NCI-H1105 (cell line): ENCODE measurements around the gene VGF.
A peak's percentile ranks its signal among the peaks of the same experiment; 100 is the strongest.

Experiments used
- DNase-seq: peaks from one replicate; lab custom pipeline; 2025; lab: John Stamatoyannopoulos, UW

The VGF gene

GRCh38 chr7:101185258-101185839, 20.0 kb upstream of the VGF start:
- DNase-seq: no peak

GRCh38 chr7:101180130-101180755, 14.9 kb upstream of the VGF start, which contains the start of gene NAT16:
Gene NAT16, minus strand, starts transcription at chr7:101180293. Its CDS starts 5,486 bp downstream, at chr7:101174807.
- no peak for DNase-seq

- DNase-seq: no peak
Observed at GRCh38 chr7:101179713-101180112, 14.3 kb upstream of the VGF start.

DNA sequence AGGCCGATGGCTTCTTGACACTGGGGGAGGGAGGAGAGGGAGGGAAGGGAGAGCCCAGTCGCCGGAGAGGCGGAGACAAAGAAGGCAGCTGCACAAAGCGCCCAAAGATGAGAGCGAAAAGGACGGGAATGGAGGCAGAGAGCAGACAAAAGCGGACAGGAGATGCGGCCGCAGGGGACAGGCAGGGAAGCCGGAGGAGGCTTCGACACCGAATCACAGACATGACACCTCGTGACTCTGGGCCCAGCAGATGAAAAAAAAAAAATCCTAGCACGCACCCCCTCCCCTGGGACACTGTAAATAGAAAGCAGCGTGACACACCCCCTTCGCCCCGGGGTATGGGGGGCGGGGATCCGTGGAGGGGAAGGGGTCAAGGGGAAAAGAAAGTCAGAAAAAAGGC, 13.7 kb upstream of the VGF start:
- DNase-seq: peak; percentile 37

DNA sequence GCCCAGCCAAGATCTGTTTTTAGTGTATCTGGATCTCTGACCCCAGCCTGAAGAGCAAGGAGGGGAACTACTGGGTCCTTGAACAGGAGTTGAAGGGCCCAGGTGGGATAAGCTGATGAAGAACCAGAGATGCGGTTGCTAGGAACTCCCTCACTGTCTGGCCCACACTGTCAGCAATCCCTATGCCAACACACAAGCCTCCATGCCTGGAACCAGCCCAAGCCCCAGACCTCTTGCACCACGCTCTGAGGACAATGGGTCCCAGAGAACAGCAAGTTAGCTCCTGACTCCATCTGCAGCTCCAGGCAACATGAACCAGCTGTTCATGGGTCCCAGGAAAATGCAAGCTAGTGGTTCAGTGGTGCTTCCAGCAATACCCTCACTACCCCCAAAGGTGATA, 12.3 kb upstream of the VGF start:
- DNase-seq: no peak

GRCh38 chr7:101175664-101176063, 10.3 kb upstream of the VGF start:
- DNase-seq: no peak

DNA sequence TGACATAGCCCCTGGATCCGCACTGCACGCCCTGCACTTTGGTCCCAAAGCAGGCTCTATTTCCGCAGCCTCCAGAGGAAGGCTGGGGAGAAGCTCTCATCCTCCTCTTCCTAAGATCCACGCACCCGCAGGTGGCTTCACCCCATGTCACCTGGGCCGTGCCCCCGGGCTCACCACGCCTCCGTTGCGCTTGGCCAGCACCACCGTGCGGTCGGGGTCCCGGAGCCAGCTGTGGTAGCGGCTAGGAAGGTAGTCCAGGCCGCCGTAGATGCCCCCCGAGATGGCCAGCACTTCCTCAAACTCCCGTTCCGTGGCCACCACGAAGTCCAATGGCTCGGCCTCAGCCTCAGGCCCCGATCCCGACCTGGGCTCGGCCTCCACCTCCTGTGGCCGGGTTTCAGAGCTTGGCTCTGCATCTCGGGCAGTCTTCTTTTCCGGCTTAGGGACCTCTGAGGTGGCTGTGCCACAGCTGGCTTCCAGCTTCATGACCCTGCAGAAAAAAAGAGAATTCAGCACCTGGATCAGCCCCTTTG, 9.0 kb upstream of the VGF start:
- no peak for DNase-seq

DNA sequence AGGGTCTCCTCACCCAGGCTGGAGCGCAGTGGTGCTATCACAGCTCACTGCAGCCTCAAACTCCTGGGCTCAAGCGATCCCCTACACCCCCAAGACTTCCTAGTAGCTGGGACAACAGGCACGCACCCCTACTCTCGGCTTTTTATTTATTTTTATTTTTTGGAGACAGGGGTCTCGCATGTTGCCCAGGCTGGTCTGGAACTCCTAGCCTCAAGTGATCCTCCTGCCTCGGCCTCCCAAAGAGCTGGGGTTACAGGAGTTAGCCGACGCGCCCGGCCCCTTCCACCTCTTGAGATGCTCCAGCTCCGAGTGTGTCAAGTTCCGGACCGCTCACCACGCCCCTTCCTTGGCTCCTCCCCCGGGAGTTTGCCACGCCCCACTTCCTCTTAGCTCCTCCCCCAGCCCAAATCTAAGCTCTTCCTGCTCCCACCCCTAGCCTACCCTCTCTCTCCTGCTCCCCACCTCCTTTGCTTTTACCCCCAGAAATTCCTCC, 8.4 kb upstream of the VGF start:
- DNase-seq: peak; percentile 37

DNA sequence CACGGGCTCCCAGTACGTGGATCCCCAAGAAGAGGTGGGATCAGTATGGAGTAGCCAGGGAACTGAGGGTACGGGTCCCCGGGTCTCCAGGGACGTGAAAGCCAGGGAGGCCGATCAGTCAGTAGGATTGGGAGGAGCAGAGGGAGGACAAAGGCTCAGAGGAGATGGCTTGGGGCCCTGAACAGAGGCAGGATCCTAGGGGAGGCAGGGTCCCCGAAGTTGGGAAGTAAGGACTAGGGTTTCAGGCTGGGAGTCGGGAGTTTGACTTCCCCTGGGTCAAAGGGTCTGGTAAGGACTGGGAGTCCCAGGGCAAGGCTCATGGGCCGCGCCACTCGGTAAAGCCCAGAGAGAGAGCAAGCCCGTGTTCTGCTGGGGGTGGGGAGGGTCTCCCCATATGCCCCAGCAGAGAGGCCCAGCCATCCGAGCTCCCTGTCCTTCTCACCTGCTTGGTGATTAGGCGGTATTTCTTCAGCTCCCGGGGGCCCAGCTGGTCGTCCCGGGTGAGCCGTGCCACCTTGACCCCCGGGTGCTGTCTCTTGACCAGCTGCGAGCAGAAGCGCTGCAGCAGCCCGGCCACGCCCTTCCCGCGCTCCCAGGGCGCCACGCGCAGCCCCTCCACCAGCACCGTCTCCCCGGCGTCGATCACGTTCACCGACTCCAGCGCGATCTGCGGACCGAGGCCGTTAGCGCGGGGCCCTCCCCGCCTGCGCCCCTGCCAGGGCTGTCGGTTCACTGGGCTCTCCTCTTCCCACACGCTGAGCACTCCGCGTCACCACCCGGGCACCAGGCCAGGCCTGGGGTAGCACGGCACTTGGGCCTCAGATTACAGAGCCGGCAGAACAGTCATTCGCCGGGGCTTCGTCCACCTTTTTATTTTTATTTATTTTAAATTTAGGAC, 7.7 kb upstream of the VGF start:
- peak; percentile 84 for DNase-seq

DNA sequence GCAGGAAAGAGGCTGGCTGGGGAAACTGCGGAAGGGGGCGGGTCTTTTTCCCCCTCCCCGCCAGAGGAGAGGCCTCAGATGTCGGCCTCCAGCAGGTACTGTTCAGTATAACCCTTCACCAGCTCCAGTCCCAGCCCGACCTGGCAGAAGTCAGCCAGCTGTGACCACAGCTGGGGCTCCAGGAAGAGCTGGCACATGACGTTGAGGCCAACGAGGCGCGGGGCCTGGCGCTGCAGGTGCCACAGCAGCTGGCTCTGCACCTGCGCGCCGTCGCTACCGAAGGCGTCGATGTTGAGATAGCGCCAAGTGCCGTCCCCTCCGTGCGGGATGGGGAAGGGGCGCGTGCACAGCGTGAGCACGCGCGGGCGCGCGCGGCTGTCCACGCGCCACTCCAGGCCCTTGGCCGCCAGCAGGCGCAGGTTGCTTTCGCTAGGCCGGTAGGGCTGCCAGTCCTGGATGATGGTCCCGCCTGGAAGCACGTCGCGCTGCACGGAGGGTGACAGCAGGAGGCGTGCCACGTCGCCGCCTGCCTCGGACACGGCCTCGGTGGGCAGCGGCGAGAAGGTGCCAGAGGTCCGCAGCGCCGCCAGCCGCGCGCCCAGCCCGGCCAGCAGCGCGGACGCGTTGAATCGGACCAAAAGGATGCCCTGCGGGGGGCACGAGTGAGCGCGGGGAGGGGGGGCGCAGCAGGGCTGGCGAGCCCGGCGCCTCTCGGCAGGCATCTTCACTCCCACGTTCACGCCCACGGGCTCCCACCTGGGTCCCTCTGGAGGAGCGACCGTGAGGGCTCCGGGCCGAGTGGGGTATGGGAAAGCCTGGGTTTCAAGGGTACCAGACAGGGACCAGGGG, 6.9 kb upstream of the VGF start:
- DNase-seq: peak; percentile 80

DNA sequence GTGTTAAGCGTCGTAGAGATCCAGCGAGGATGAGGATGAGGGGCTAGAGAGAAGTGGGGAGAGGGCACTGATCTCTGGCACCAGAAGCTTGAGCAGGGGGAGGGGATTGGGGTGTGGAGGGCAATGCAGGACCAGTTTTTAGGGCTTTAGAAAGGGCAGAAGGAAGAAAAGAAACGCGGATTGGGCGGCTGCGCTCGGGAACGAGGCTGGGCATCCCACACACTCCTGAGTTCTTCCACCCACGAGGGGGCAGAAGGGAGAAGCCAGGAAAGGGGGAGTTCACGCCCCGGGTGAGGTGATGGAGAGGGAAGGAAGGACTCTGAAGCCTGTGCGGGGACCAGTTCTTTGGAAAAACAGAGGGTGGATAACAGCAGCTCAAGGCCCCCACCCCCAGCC, 6.1 kb upstream of the VGF start:
- no peak for DNase-seq

- DNase-seq: no peak
Observed at GRCh38 chr7:101170617-101171441, 5.5 kb upstream of the VGF start.

DNA sequence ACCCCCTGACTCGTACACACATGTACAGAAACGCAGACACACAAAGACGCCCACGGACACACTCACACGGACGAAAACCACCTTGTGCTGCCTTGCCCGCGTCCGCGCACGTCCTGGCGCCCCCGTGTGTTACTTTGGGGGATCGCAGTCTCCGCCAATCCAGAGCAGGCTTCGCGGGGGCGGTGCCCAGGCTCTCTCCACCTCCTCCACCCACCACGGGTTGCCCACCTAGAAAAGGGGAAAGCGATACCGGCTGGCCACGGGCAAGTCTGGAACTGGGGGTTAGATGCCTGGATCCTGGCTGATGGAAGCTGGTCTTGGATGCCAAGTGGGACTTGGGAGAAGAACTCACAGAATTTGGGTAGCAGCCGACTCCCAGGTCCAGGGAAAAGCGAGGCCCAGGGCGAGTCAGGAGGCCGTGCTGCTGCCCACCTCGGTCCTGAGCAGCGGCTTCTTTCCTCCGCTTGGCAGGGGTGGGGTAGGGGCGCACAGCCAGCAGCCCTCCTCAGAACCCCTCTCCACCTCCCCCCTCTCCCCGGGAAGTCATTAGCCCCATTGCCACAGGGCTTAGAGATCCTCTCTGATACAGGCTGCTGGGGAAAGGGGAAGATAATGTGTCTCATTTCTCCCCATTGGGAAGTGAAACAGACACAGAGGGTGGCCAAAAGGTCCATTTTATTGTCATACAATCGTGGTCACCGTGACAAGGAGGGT, 4.6 kb upstream of the VGF start:
- peak; percentile 55 for DNase-seq

DNA sequence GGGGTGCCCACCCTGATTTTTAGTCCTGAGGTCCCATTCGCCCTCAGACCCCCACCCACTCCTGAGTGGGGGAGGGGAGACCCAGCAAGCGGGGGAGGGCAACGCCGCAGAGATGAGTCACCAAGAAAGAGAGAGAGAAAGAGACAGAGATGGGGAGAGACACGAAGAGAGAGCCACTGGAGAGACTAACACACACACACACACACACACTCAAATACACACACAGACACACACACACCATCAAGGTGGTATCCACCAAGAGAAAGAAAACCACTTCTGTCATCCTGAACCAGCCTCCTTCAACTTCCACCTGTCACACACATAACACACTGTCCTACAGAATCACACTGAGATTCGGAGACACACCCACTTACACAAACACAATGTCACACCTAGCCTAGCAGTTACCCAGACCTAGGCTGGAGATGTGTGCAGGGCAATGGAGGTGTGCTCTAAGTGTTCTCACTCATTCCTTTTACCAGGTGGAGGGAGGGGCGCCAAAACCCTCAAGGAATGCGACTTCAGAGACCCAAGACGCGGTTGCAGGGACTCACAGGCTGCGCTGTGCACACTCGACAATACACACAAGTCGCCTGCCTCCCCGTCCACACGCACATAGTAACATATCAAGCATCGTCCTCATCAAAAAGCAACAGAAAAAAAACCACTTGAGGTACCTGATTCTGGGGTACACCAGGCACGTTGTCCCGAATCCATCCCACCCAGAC, 3.9 kb upstream of the VGF start:
- no peak for DNase-seq

- DNase-seq: no peak
Observed at GRCh38 chr7:101168412-101169049, 3.2 kb upstream of the VGF start.

DNA sequence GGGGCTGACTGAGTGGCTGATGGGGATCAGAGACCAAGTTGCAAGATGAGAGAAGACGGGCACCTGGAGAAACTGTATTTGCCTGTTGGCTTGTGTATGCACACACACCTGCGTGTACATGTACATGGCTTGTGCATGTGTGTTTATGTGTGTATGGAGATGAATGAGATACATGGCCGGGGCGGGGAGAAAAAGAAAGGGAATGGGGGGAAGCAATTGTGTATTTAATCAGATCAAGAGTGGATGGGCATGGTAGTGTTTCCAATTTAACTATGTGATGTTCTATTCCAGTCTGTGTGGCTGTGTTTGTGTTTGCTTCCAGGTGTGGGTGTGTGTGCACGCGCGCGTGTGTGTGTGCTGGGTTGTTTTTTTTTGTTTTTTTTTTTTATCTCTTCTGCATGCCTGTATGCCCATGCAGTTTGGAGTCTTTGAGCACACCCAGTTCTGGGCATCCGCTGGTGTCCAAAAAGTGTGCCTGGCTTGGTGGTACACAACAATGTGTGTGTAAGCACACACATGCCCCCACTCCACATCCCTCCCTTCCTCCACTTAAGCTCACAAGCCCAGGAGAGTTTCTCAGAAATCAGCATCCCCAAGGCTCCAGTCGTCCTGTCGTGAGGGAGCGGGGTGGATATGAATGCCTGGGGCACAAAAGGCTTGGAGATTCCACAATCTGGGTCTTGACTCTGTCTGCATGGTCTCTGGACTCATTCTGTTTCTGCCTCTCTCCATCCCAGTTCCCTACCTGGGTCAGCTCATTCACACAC, 2.5 kb upstream of the VGF start:
- no peak for DNase-seq

GRCh38 chr7:101166909-101167644, 1.7 kb upstream of the VGF start:
- no peak for DNase-seq

GRCh38 chr7:101166648-101166908, 1.2 kb upstream of the VGF start:
- DNase-seq: no peak
